ENCODE measurements around the gene HLTF. TPM values are rescaled to one million over a fixed set of nuclear protein-coding genes. Genes with fewer than 3 reads are reported as not detected.
"Not testable (repeated sequence)": the region's sequence is repeated elsewhere in the genome, so short reads cannot be mapped to it uniquely, and the experiment has no call there.

Gene HLTF
- total and polyA plus RNA-seq, 2 donors (not counting 1 experiment from before 2014, with no cell fraction given): 22.1 to 67.2 TPM

DNA sequence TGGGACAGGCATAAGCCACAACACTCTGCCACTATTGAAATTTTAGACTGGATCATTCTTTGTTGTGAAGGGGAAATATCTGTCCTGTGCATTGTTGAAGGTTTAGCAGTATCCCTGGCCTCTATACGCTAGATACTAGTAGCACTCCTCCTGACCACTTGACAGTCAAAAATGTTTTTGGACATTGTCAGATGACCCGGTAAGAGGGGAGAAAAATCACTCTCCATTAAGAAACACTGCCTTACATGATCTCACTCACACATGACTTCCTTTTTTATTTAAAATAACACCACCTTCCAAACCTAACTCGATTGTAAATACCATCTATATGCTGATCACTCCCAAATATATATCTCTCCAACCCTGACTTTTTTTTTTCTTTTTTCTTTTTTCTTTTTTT, 15.3 kb upstream of the HLTF start:
- DNase-seq (ENCODE audit: low read depth in 2 of 2): no peak
- Histone ChIP-seq H3K4me1 (ENCODE audit: control insufficient read depth, extremely low read depth, insufficient read depth, low read length) (no peaks in the 10 kb centered on the region), H3K27me3 (ENCODE audit: control insufficient read depth, insufficient read depth, low read length) (no peaks in the 10 kb centered on the region), H3K9ac (ENCODE audit: insufficient read depth, low read length) (no peak overlapping the region), H3K4me3 (replicated peaks in 1 of 4; ENCODE audit: control extremely low read depth in 1 of 4, insufficient read depth in 1 of 4, low read depth in 3 of 4, low read length in 4 of 4) (no peak overlapping the region), H2AFZ (ENCODE audit: low read length) (no peak overlapping the region), H3K27ac (ENCODE audit: insufficient read depth, low read length) (no peak overlapping the region), H3K9me3 (ENCODE audit: control insufficient read depth, insufficient read depth, low read depth, low read length) (no peaks in the 10 kb centered on the region), H4K20me1 (ENCODE audit: control insufficient read depth, extremely low read depth, insufficient read depth, low read length) (no peaks in the 10 kb centered on the region), H3K79me2 (ENCODE audit: control insufficient read depth, insufficient read depth, low read length) (no peaks in the 10 kb centered on the region), H3K4me2 (ENCODE audit: extremely low read depth, insufficient read depth, low read length) (no peak overlapping the region), H3K36me3 (ENCODE audit: control insufficient read depth, insufficient read depth, low read length) (no peaks in the 10 kb centered on the region)
- no peak for TF ChIP-seq EZH2 (IDR thresholded peaks at IDR 0.05; ENCODE audit: low read length, missing control alignments)
- TF ChIP-seq, protein P1, sequence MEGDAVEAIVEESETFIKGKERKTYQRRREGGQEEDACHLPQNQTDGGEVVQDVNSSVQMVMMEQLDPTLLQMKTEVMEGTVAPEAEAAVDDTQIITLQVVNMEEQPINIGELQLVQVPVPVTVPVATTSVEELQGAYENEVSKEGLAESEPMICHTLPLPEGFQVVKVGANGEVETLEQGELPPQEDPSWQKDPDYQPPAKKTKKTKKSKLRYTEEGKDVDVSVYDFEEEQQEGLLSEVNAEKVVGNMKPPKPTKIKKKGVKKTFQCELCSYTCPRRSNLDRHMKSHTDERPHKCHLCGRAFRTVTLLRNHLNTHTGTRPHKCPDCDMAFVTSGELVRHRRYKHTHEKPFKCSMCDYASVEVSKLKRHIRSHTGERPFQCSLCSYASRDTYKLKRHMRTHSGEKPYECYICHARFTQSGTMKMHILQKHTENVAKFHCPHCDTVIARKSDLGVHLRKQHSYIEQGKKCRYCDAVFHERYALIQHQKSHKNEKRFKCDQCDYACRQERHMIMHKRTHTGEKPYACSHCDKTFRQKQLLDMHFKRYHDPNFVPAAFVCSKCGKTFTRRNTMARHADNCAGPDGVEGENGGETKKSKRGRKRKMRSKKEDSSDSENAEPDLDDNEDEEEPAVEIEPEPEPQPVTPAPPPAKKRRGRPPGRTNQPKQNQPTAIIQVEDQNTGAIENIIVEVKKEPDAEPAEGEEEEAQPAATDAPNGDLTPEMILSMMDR (conservative IDR thresholded peaks at IDR 0.05 in 1 of 2, IDR thresholded peaks at IDR 0.05 in 1 of 2; ENCODE audit: low read depth in 1 of 2, low read length in 2 of 2): no peak

DNA sequence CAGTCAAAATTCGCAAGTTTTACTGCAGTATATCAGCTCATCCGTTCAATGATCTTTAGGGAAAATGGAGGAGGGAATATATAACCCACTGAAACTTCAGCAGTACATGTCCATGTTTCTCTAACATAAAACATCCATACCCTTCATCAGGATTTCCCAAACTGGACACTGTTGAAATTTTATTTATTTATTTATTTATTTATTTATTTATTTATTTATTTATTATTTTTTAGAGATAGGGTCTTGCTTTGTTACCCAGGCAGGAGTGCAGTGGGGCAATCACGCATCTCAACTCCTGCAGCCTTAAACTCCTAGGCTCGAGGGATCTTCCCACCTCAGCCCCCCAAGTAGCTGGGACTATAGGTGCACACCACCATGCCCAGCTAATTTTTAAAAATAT, 14.8 kb upstream of the HLTF start:
- Histone ChIP-seq H3K9me3 (ENCODE audit: control insufficient read depth, insufficient read depth, low read depth, low read length) (no peaks in the 10 kb centered on the region), H3K27me3 (ENCODE audit: control insufficient read depth, insufficient read depth, low read length) (no peaks in the 10 kb centered on the region), H4K20me1 (ENCODE audit: control insufficient read depth, extremely low read depth, insufficient read depth, low read length) (no peaks in the 10 kb centered on the region), H3K4me2 (ENCODE audit: extremely low read depth, insufficient read depth, low read length) (no peak overlapping the region), H3K9ac (ENCODE audit: insufficient read depth, low read length) (no peak overlapping the region), H3K36me3 (ENCODE audit: control insufficient read depth, insufficient read depth, low read length) (no peaks in the 10 kb centered on the region), H3K27ac (ENCODE audit: insufficient read depth, low read length) (no peak overlapping the region), H3K4me1 (ENCODE audit: control insufficient read depth, extremely low read depth, insufficient read depth, low read length) (no peaks in the 10 kb centered on the region), H3K4me3 (replicated peaks in 1 of 4; ENCODE audit: control extremely low read depth in 1 of 4, insufficient read depth in 1 of 4, low read depth in 3 of 4, low read length in 4 of 4) (no peak overlapping the region), H3K79me2 (ENCODE audit: control insufficient read depth, insufficient read depth, low read length) (no peaks in the 10 kb centered on the region), H2AFZ (ENCODE audit: low read length) (no peak overlapping the region)
- DNase-seq (ENCODE audit: low read depth in 2 of 2): no peak
- TF ChIP-seq EZH2 (IDR thresholded peaks at IDR 0.05; ENCODE audit: low read length, missing control alignments): no peak
- TF ChIP-seq, protein P1 (conservative IDR thresholded peaks at IDR 0.05 in 1 of 2, IDR thresholded peaks at IDR 0.05 in 1 of 2; ENCODE audit: low read depth in 1 of 2, low read length in 2 of 2): no peak

DNA sequence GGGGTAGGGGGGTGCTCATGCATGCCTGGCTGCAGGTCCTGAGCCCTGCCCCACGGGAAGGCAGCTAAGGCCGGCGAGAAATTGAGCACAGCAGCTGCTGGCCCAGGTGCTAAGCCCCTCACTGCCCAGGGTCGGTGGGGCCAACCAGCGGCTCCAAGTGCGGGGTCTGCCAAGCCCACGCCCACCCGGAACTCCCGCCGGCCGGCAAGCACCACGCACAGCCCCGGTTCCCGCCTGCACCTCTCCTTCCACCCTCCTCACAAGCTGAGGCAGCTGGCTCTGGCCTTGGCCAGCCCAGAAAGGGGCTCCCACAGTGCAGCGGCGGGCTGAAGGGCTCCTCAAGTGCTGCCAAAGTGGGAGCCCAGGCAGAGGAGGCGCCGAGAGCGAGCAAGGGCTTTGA, 11.7 kb upstream of the HLTF start:
- H3K79me2 ChIP-seq (ENCODE audit: control insufficient read depth, insufficient read depth, low read length); H3K4me2 ChIP-seq (ENCODE audit: extremely low read depth, insufficient read depth, low read length); H3K4me3 ChIP-seq (replicated peaks in 1 of 4; ENCODE audit: control extremely low read depth in 1 of 4, insufficient read depth in 1 of 4, low read depth in 3 of 4, low read length in 4 of 4); H3K9me3 ChIP-seq (ENCODE audit: control insufficient read depth, insufficient read depth, low read depth, low read length); H3K4me1 ChIP-seq (ENCODE audit: control insufficient read depth, extremely low read depth, insufficient read depth, low read length); H3K27ac ChIP-seq (ENCODE audit: insufficient read depth, low read length); H3K36me3 ChIP-seq (ENCODE audit: control insufficient read depth, insufficient read depth, low read length); DNase-seq (ENCODE audit: low read depth in 2 of 2); H3K27me3 ChIP-seq (ENCODE audit: control insufficient read depth, insufficient read depth, low read length); H4K20me1 ChIP-seq (ENCODE audit: control insufficient read depth, extremely low read depth, insufficient read depth, low read length); H3K9ac ChIP-seq (ENCODE audit: insufficient read depth, low read length); H2AFZ ChIP-seq (ENCODE audit: low read length): not testable (repeated sequence)
